HCT116 (cell line): ENCODE results near the gene FABP3. TPM values are rescaled to one million over a fixed set of nuclear protein-coding genes. Genes with fewer than 3 reads are reported as not detected.

Source experiments
- ATAC-seq: fragments of 200-7000 bp; cut with Tn5 transposase; 2 replicates; pipeline ENCODE4 v1.9.1; 2020; ENCODE audit warnings: mild to moderate bottlenecking, moderate library complexity
- BruUV-seq: library from RNA; stranded (reverse); fragments of 400-500 nt; replicated peaks from 2 replicates; lab custom pipeline; 2021; lab: Mats Ljungman, UMichigan
- CTCF ChIA-PET: fragments of 300-600 bp; sonication (Branson Sonifier 250); formaldehyde crosslinking; loops from one replicate; lab custom pipeline; 2021; ENCODE audit warnings: antibody characterized with exemption; lab: Charles Lee
- POLR2A ChIA-PET: fragments of 300-600, 350-600 bp; sonication (Branson Sonifier 250); formaldehyde crosslinking; loops from one replicate; lab custom pipeline; 2021; ENCODE audit warnings: antibody characterized with exemption; lab: Charles Lee
- RAD21 ChIA-PET, 2 experiments: fragments of 300-600 bp; sonication (Branson Sonifier 250); formaldehyde crosslinking; loops; one replicate each; lab custom pipeline; 2023; ENCODE audit warnings: low total read pairs in 2 of 2; ENCODE audit not compliant: uncharacterized antibody in 2 of 2, unreplicated experiment in 2 of 2, low non-redundant PET in 1 of 2; lab: Charles Lee
- DNase-seq: peaks from one replicate; pipeline ENCODE4 v3.0.0-alpha.2; 2010; ENCODE audit warnings: low read depth, low spot score
- H2AFZ ChIP-seq: fragments of 200-600 bp; shearing (Covaris generic), sonication (generic); 2 replicates; pipeline ENCODE4 v1.6.1; 2017; ENCODE audit warnings: low read depth, mixed run types, mixed read lengths, antibody characterized with exemption, low read length; ENCODE audit not compliant: poor library complexity, severe bottlenecking
- H3K27ac ChIP-seq: 2 replicates; pipeline ENCODE4 v1.5.1; 2012; ENCODE audit warnings: low read depth, low read length
- H3K27me3 ChIP-seq: fragments of 200-600 bp; sonication (generic); 2 replicates; pipeline ENCODE4 v1.6.1; 2016; ENCODE audit warnings: mixed run types, low read length, mixed read lengths; ENCODE audit not compliant: insufficient read depth
- H3K36me3 ChIP-seq, 2 experiments: fragments of 200-500 bp in 1 of 2; fragments of 200-600 bp in 1 of 2; sonication (Bioruptor generic) in 1 of 2; sonication (generic) in 1 of 2; 2 replicates each; pipeline versions ENCODE4 v1.5.1 to v1.6.1; 2014 to 2016; ENCODE audit warnings: low read length in 2 of 2, inconsistent platforms in 1 of 2, mixed read lengths in 1 of 2, mixed run types in 1 of 2; ENCODE audit not compliant: insufficient read depth in 2 of 2, control insufficient read depth in 1 of 2
- H3K4me1 ChIP-seq, 2 experiments: fragments of 200-600 bp in 1 of 2; sonication (generic) in 1 of 2; 2 replicates each; pipeline versions ENCODE4 v1.5.1 to v1.6.1; 2012 to 2017; ENCODE audit warnings: low read length in 2 of 2, inconsistent platforms in 1 of 2, mild to moderate bottlenecking in 1 of 2, mixed read lengths in 1 of 2, mixed run types in 1 of 2, moderate library complexity in 1 of 2; ENCODE audit not compliant: insufficient read depth in 2 of 2, control insufficient read depth in 1 of 2
- H3K4me2 ChIP-seq: fragments of 200-600 bp; sonication (generic); 2 replicates; pipeline ENCODE4 v1.6.1; 2017; ENCODE audit warnings: mixed run types, low read length, mixed read lengths
- H3K4me3 ChIP-seq, 2 experiments: fragments of 200-600 bp in 1 of 2; sonication (generic) in 1 of 2; replicated peaks in 1 of 2; 2 replicates each; pipeline ENCODE4 v1.5.1; 2011 to 2016; ENCODE audit warnings: low read length in 2 of 2, control low read depth in 1 of 2, low read depth in 1 of 2, mild to moderate bottlenecking in 1 of 2, mixed read lengths in 1 of 2, mixed run types in 1 of 2
- H3K79me2 ChIP-seq: fragments of 200-600 bp; sonication (generic); 2 replicates; pipeline ENCODE4 v1.6.1; 2017; ENCODE audit warnings: mild to moderate bottlenecking, mixed run types, low read length, moderate library complexity, mixed read lengths; ENCODE audit not compliant: insufficient read depth
- H3K9ac ChIP-seq: fragments of 200-600 bp; sonication (generic); 2 replicates; pipeline ENCODE4 v1.6.1; 2016; ENCODE audit warnings: low read length, mixed read lengths
- H3K9me2 ChIP-seq: fragments of 200-600 bp; sonication (generic), shearing (Covaris generic); 2 replicates; pipeline ENCODE4 v1.6.1; 2017; ENCODE audit warnings: mixed run types, mild to moderate bottlenecking, moderate library complexity; ENCODE audit not compliant: insufficient read depth
- H3K9me3 ChIP-seq, 2 experiments: fragments of 200-500 bp in 1 of 2; fragments of 200-600 bp in 1 of 2; sonication (Bioruptor generic) in 1 of 2; sonication (generic) in 1 of 2; 2 replicates each; pipeline ENCODE4 v1.6.1; 2014 to 2017; ENCODE audit warnings: low read length in 2 of 2, mixed read lengths in 2 of 2, inconsistent platforms in 1 of 2, low read depth in 1 of 2, mild to moderate bottlenecking in 1 of 2, mixed run types in 1 of 2, moderate library complexity in 1 of 2; ENCODE audit not compliant: control insufficient read depth in 1 of 2, insufficient read depth in 1 of 2
- H4K20me1 ChIP-seq: fragments of 200-600 bp; sonication (generic), shearing (Covaris generic); 2 replicates; pipeline ENCODE4 v1.6.1; 2017; ENCODE audit warnings: mixed run types, mild to moderate bottlenecking, moderate library complexity; ENCODE audit not compliant: insufficient read depth
- ATF3 ChIP-seq: IDR thresholded peaks from 2 replicates; pipeline ENCODE4 v1.6.1; 2012
- CBX3 ChIP-seq: IDR thresholded peaks from 2 replicates; pipeline ENCODE4 v1.6.1; 2012; ENCODE audit warnings: low read depth
- EGR1 ChIP-seq: IDR thresholded peaks from 2 replicates; pipeline ENCODE4 v1.6.1; 2012; ENCODE audit warnings: low read depth
- ELF1 ChIP-seq: IDR thresholded peaks from 2 replicates; pipeline ENCODE4 v1.6.1; 2012; ENCODE audit warnings: low read depth, borderline replicate concordance
- EZH2 ChIP-seq: fragments of 200-600 bp; sonication (generic); IDR thresholded peaks from 2 replicates; pipeline ENCODE4 v1.6.1; 2017; ENCODE audit warnings: antibody characterized with exemption, mixed run types
- FOSL1 ChIP-seq: IDR thresholded peaks from 2 replicates; pipeline ENCODE4 v1.6.1; 2012; ENCODE audit warnings: low read depth
- JUND ChIP-seq: IDR thresholded peaks from 2 replicates; pipeline ENCODE4 v1.6.1; 2012
- MAX ChIP-seq: IDR thresholded peaks from 2 replicates; pipeline ENCODE4 v1.6.1; 2012
- POLR2AphosphoS5 ChIP-seq: IDR thresholded peaks from 2 replicates; pipeline ENCODE4 v1.6.1; 2011; ENCODE audit warnings: mild to moderate bottlenecking, low read depth, low read length, moderate library complexity
- RAD21 ChIP-seq: IDR thresholded peaks from 2 replicates; pipeline ENCODE4 v1.6.1; 2012; ENCODE audit warnings: low read depth, mild to moderate bottlenecking
- REST ChIP-seq: IDR thresholded peaks from 2 replicates; pipeline ENCODE4 v1.6.1; 2012; ENCODE audit warnings: low read depth
- SP1 ChIP-seq: IDR thresholded peaks from 2 replicates; pipeline ENCODE4 v1.6.1; 2012; ENCODE audit warnings: low read depth
- SRF ChIP-seq: IDR thresholded peaks from 2 replicates; pipeline ENCODE4 v1.6.1; 2012; ENCODE audit warnings: low read depth
- YY1 ChIP-seq: IDR thresholded peaks from 2 replicates; pipeline ENCODE4 v1.6.1; 2011; ENCODE audit warnings: low read length, low read depth, moderate library complexity, mild to moderate bottlenecking; ENCODE audit not compliant: insufficient replicate concordance; ENCODE audit errors: extremely low read depth
- ZFX ChIP-seq: fragments of 450-650 bp; IDR thresholded peaks from 2 replicates; pipeline ENCODE4 v1.6.1; 2017
- ZNF274 ChIP-seq: fragments of 200-500 bp; sonication (Bioruptor generic); IDR thresholded peaks from 2 replicates; pipeline ENCODE4 v1.6.1; 2014; ENCODE audit warnings: mild to moderate bottlenecking, low read depth, low read length, inconsistent platforms
- intact Hi-C: fragments of 100-400 bp; cut with micrococcal nuclease; formaldehyde crosslinking; loops from 2 replicates; pipeline ENCODE4 v1.10.0; 2022
- total RNA-seq: library from RNA; stranded (reverse); gene quantifications from one replicate; pipeline ENCODE4 v1.2.1, GENCODE V29; 2021; ENCODE audit not compliant: unreplicated experiment
- TF ChIP-seq, protein P1 (sequence below), 3 experiments: fragments of 200-600 bp in 1 of 3; sonication (generic) in 1 of 3; IDR thresholded peaks in 2 of 3; conservative IDR thresholded peaks in 1 of 3; 2 replicates each; pipeline ENCODE4 v1.5.1; 2012 to 2017; ENCODE audit warnings: low read depth in 2 of 3, low read length in 2 of 3, antibody characterized with exemption in 1 of 3, borderline replicate concordance in 1 of 3, control low read depth in 1 of 3, mild to moderate bottlenecking in 1 of 3, mixed read lengths in 1 of 3, mixed run types in 1 of 3, moderate library complexity in 1 of 3; ENCODE audit not compliant: insufficient read depth in 1 of 3

FABP3 gene
- total RNA-seq, 1 experiment from 2014 or later: not detected

DNA sequence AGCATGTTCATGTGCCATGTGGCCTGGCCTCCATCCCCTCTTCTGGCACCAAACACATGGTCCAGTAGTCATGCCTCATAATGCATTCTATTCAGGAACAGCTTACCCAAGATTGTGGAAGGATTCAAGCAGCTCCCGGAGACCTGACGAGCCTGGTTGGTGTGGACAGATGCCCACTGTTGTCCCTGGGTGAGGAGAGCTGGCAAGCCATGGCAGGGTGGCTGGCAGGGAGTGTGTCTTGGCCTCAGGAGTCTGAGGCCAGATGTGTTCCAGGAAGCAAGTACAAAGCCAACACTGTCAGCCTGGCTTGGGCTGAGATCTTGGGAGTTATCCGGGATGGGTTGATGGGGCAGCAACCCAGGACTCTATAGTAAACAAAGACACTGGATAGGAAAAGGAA is 7.3 kb upstream of the FABP3 start (continued):
- no peak for TF ChIP-seq RAD21
- TF ChIP-seq MAX: no peak
- no peak for TF ChIP-seq ZFX

DNA sequence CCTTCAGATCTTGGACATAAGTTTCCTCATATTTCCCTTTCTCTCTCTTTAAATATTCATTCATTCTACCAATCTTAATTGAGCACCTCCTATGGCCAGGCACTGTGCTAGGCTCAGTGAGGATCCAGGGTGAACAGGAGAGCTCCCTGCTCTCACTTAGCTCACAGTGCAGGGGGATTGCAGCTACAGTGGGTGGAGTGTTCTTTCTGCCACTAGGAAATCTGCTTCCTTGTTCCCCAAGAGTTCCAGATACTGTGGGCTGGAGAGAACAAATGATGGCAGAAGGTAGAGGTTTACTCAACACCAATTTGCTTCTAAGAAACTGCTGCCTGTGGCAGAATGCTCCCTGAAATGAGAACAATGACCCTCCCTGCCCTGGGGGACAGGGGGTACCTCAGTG is 5.1 kb upstream of the FABP3 start:
- RAD21 ChIA-PET: no interaction called here
- Histone ChIP-seq H4K20me1 (no peaks in the 10 kb centered on the region), H3K4me2 (no peak overlapping the region), H3K36me3 (no peaks in the 10 kb centered on the region), H3K27me3 (no peaks in the 10 kb centered on the region)
- BruUV-seq: no TSS peak
- TF ChIP-seq, protein P1, sequence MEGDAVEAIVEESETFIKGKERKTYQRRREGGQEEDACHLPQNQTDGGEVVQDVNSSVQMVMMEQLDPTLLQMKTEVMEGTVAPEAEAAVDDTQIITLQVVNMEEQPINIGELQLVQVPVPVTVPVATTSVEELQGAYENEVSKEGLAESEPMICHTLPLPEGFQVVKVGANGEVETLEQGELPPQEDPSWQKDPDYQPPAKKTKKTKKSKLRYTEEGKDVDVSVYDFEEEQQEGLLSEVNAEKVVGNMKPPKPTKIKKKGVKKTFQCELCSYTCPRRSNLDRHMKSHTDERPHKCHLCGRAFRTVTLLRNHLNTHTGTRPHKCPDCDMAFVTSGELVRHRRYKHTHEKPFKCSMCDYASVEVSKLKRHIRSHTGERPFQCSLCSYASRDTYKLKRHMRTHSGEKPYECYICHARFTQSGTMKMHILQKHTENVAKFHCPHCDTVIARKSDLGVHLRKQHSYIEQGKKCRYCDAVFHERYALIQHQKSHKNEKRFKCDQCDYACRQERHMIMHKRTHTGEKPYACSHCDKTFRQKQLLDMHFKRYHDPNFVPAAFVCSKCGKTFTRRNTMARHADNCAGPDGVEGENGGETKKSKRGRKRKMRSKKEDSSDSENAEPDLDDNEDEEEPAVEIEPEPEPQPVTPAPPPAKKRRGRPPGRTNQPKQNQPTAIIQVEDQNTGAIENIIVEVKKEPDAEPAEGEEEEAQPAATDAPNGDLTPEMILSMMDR (IDR thresholded peaks at IDR 0.05 in 2 of 3, conservative IDR thresholded peaks at IDR 0.05 in 1 of 3; ENCODE audit: borderline replicate concordance in 1 of 3, insufficient read depth in 1 of 3, low read depth in 2 of 3, low read length in 2 of 3): no peak
- no peak for TF ChIP-seq RAD21
- TF ChIP-seq ZFX: no peak
- no peak for TF ChIP-seq ELF1
- TF ChIP-seq ZNF274: no peak
- no peak for TF ChIP-seq CBX3
- TF ChIP-seq YY1: no peak
- no peak for TF ChIP-seq FOSL1
- TF ChIP-seq REST: no peak
- TF ChIP-seq EGR1: no peak
- no peak for TF ChIP-seq EZH2
- TF ChIP-seq SP1: no peak
- no peak for TF ChIP-seq POLR2AphosphoS5
- no peak for TF ChIP-seq JUND
- TF ChIP-seq MAX: no peak
- TF ChIP-seq SRF: no peak
- TF ChIP-seq ATF3: no peak
- TF ChIP-seq, all 23 proteins: peak for 0
- intact Hi-C loops: no loop called here
- H3K4me1 ChIP-seq: peaks cover 0 to 17% of the 10 kb centered on the region in 2 experiments; a peak in 1 of 4 replicates
- ATAC-seq (no peak), DNase-seq (no peak)
- ChIA-PET POLR2A (no interaction called here), CTCF (no interaction called here)
- H3K9me2 ChIP-seq: no peaks in the 10 kb centered on the region
- H3K79me2 ChIP-seq: no peaks in the 10 kb centered on the region
- no peak overlapping the region for H2AFZ ChIP-seq
- no peaks in the 10 kb centered on the region for H3K9me3 ChIP-seq
- no peak overlapping the region for H3K27ac ChIP-seq
- H3K4me3 ChIP-seq: no peak overlapping the region
- H3K9ac ChIP-seq: no peak overlapping the region
